ENCODE measurements around the gene LGR5. TPM values are rescaled to one million over a fixed set of nuclear protein-coding genes. Genes with fewer than 3 reads are reported as not detected.

Gene LGR5
- total RNA-seq, 4 donors from 2014 or later, result 0.21 TPM; not detected in 3

GRCh38 chr12:71541583-71541982 is 102.0 kb downstream of the LGR5 start:
- intact Hi-C loops (cut with DNase I), result no loop called here
- H3K9me3 ChIP-seq, result no peaks in the 10 kb centered on the region
- no peak overlapping the region for H3K4me3 ChIP-seq
- 55 to 100% methylated on average over 1 of the region's 1 CpG for WGBS, 2 donors
- H3K4me1 ChIP-seq, result no peaks in the 10 kb centered on the region
- no peaks in the 10 kb centered on the region for H3K36me3 ChIP-seq
- H3K27me3 ChIP-seq, result no peaks in the 10 kb centered on the region
- DNase-seq, result no peak
- H3K27ac ChIP-seq, result no peak overlapping the region
- TF ChIP-seq, protein P1, sequence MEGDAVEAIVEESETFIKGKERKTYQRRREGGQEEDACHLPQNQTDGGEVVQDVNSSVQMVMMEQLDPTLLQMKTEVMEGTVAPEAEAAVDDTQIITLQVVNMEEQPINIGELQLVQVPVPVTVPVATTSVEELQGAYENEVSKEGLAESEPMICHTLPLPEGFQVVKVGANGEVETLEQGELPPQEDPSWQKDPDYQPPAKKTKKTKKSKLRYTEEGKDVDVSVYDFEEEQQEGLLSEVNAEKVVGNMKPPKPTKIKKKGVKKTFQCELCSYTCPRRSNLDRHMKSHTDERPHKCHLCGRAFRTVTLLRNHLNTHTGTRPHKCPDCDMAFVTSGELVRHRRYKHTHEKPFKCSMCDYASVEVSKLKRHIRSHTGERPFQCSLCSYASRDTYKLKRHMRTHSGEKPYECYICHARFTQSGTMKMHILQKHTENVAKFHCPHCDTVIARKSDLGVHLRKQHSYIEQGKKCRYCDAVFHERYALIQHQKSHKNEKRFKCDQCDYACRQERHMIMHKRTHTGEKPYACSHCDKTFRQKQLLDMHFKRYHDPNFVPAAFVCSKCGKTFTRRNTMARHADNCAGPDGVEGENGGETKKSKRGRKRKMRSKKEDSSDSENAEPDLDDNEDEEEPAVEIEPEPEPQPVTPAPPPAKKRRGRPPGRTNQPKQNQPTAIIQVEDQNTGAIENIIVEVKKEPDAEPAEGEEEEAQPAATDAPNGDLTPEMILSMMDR (IDR thresholded peaks at IDR 0.05), result no peak
- TF ChIP-seq POLR2A (IDR thresholded peaks at IDR 0.05), result no peak

DNA sequence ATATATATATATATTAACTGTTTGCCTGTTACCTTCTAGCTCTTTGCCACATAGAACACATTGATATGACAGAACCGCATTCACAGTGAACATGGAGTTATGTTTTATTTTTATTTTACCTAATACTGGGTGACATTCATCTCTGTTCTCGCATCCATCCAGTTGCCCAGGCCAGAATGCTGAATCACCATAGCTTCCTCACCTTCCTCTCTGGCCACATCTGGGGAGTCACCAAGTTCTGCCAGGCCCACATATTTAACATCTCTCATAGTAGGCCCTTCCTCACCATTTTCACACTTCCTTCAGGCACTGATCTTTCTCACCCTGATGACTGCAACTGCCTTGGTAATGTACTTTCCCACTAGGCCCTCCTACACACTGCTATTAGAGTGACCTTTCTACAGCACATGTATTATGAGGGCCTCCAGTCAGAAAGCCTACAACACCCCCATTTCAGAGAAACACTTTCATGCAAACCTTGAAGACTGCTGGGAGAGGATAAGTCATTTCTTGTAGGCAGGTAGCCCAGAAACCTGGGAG is 106.8 kb downstream of the LGR5 start:
- Histone ChIP-seq H3K4me3 (no peak overlapping the region), H3K9me3 (no peaks in the 10 kb centered on the region), H3K27me3 (no peaks in the 10 kb centered on the region), H3K36me3 (no peaks in the 10 kb centered on the region), H3K4me1 (no peaks in the 10 kb centered on the region), H3K27ac (no peak overlapping the region)
- WGBS, 2 donors, result 88 to 91% methylated on average over 2 of the region's 2 CpGs
- no peak for DNase-seq
- TF ChIP-seq, protein P1 (IDR thresholded peaks at IDR 0.05), result no peak
- no peak for TF ChIP-seq POLR2A (IDR thresholded peaks at IDR 0.05)
- intact Hi-C loops (cut with DNase I), result no loop called here

GRCh38 chr12:71548893-71549292 is 109.3 kb downstream of the LGR5 start:
- intact Hi-C loops (cut with DNase I), result no loop called here
- Histone ChIP-seq H3K4me1 (no peaks in the 10 kb centered on the region), H3K27ac (no peak overlapping the region), H3K9me3 (no peaks in the 10 kb centered on the region), H3K4me3 (no peak overlapping the region), H3K36me3 (no peaks in the 10 kb centered on the region), H3K27me3 (no peaks in the 10 kb centered on the region)
- WGBS, 2 donors, result 70 to 73% methylated on average over 3 of the region's 3 CpGs
- TF ChIP-seq, protein P1 (IDR thresholded peaks at IDR 0.05), result no peak
- no peak for TF ChIP-seq POLR2A (IDR thresholded peaks at IDR 0.05)
- DNase-seq, result no peak

- Histone ChIP-seq H3K4me3 (no peak overlapping the region), H3K27me3 (no peaks in the 10 kb centered on the region), H3K27ac (no peak overlapping the region), H3K9me3 (no peaks in the 10 kb centered on the region), H3K4me1 (no peaks in the 10 kb centered on the region), H3K36me3 (no peaks in the 10 kb centered on the region)
- intact Hi-C loops (cut with DNase I), result no loop called here
- WGBS, 2 donors, result 37 to 58% methylated on average over 3 of the region's 3 CpGs
- TF ChIP-seq POLR2A (IDR thresholded peaks at IDR 0.05), result no peak
- TF ChIP-seq, protein P1 (IDR thresholded peaks at IDR 0.05), result peak in 1 of 6 experiments; percentile 31
- no peak for DNase-seq
Observed at GRCh38 chr12:71551529-71551928, 111.9 kb downstream of the LGR5 start.

GRCh38 chr12:71552728-71553501 is 113.3 kb downstream of the LGR5 start:
- TF ChIP-seq, protein P1 (IDR thresholded peaks at IDR 0.05), result no peak
- TF ChIP-seq POLR2A (IDR thresholded peaks at IDR 0.05), result no peak
- Histone ChIP-seq H3K4me1 (no peaks in the 10 kb centered on the region), H3K27ac (no peak overlapping the region), H3K9me3 (no peaks in the 10 kb centered on the region), H3K27me3 (peaks cover 0 to 5% (median 0%) of the 10 kb centered on the region in 4 donors), H3K36me3 (no peaks in the 10 kb centered on the region), H3K4me3 (no peak overlapping the region)
- WGBS, 2 donors, result 81 to 83% methylated on average over 5 of the region's 5 CpGs
- DNase-seq, result no peak
- intact Hi-C loops (cut with DNase I), result no loop called here

Measured in esophagus squamous epithelium (tissue), 5 donors.